ENCODE data around the gene GAR1.
A peak's percentile ranks its signal among the peaks of the same experiment; 100 is the strongest.
"Not testable (repeated sequence)": the region's sequence is repeated elsewhere in the genome, so short reads cannot be mapped to it uniquely, and the experiment has no call there.

Gene GAR1

DNA sequence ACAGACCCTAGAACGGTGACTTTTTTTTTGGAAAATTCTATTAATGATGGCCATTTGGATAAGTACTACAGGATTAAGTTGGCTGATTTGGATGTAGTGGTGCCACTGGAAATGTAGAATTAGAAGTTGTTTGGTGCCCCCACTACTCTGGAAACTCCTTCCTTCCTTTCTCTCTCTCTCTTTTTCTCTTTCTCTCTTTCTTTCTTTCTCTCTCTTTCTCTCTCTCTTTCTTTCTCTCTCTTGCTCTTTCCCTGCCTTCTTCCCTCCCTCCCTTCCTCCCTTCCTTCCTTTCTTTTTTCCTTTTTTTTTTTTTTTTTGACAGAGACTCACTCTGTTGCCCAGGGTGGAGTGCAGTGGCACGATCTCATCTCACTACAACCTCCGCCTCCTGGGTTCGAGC lies 2.7 kb downstream of the GAR1 start:
- H3K27me3 Mint-ChIP-seq (ENCODE audit: low read depth) = no peaks in the 10 kb centered on the region
- H3K36me3 Mint-ChIP-seq (ENCODE audit: low read depth) = peaks cover 47% of the 10 kb centered on the region
- H3K9me3 Mint-ChIP-seq = no peaks in the 10 kb centered on the region
- H3K4me3 Mint-ChIP-seq = no peak overlapping the region
- H3K27ac Mint-ChIP-seq = peak overlapping the region; percentile 9
- peaks cover 40% of the 10 kb centered on the region for H3K4me1 Mint-ChIP-seq (ENCODE audit: low read depth)

- H3K4me1 Mint-ChIP-seq (ENCODE audit: low read depth) = peaks cover 38% of the 10 kb centered on the region
These were observed 5.0 kb downstream of the GAR1 start for GRCh38 chr4:109820563-109820962.

DNA sequence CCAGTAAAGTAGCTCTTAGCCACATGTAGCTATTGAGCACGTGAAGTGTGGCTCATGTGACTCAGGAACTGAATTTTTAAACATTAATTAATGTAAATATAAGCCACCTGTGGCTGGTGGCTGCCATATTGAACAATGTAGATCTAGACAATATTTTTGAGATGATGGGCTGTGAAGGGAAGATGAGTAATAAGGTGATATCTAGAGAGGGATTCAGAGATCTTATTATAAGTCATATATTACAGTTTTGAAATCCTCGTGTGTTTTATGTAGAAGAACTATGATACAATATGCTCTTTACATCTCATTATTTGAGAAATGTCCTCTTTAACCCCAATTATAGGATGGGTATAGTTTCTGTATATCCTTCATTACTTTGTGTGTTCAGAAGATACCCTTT lies 5.6 kb downstream of the GAR1 start:
- H3K36me3 Mint-ChIP-seq (ENCODE audit: low read depth) = peaks cover 48% of the 10 kb centered on the region
- no peaks in the 10 kb centered on the region for H3K27me3 Mint-ChIP-seq (ENCODE audit: low read depth)
- H3K4me3 Mint-ChIP-seq = no peak overlapping the region
- H3K27ac Mint-ChIP-seq = no peak overlapping the region
- H3K4me1 Mint-ChIP-seq (ENCODE audit: low read depth) = peaks cover 32% of the 10 kb centered on the region
- H3K9me3 Mint-ChIP-seq = no peaks in the 10 kb centered on the region

More at GRCh38 chr4:109820563-109820962, 5.0 kb downstream of the GAR1 start:
- H3K9me3 Mint-ChIP-seq = no peaks in the 10 kb centered on the region
- H3K27ac Mint-ChIP-seq = no peak overlapping the region
- H3K27me3 Mint-ChIP-seq (ENCODE audit: low read depth) = no peaks in the 10 kb centered on the region
- peaks cover 53% of the 10 kb centered on the region for H3K36me3 Mint-ChIP-seq (ENCODE audit: low read depth)
- H3K4me3 Mint-ChIP-seq = no peak overlapping the region

GRCh38 chr4:109826719-109827118 lies 11.2 kb downstream of the GAR1 start:
- no peaks in the 10 kb centered on the region for H3K4me1 Mint-ChIP-seq (ENCODE audit: low read depth)
- no peak overlapping the region for H3K27ac Mint-ChIP-seq
- H3K9me3 Mint-ChIP-seq = no peaks in the 10 kb centered on the region

GRCh38 chr4:109827672-109828071 lies 12.1 kb downstream of the GAR1 start, which contains the start of gene RRH:
Gene RRH, plus strand, starts transcription at chr4:109827972. Its CDS starts 56 bp downstream, at chr4:109828028.
- Mint-ChIP-seq H3K9me3 (no peaks in the 10 kb centered on the region), H3K4me3 (no peak within 1 kb of the TSS), H3K27me3 (ENCODE audit: low read depth) (no peaks in the 10 kb centered on the region), H3K36me3 (ENCODE audit: low read depth) (peaks cover 16% of the 10 kb centered on the region), H3K27ac (no peak within 1 kb of the TSS), H3K4me1 (ENCODE audit: low read depth) (no peaks in the 10 kb centered on the region)

More at GRCh38 chr4:109826719-109827118, 11.2 kb downstream of the GAR1 start:
- Mint-ChIP-seq H3K27me3 (ENCODE audit: low read depth) (no peaks in the 10 kb centered on the region), H3K4me3 (no peak overlapping the region), H3K36me3 (ENCODE audit: low read depth) (peaks cover 19% of the 10 kb centered on the region)

DNA sequence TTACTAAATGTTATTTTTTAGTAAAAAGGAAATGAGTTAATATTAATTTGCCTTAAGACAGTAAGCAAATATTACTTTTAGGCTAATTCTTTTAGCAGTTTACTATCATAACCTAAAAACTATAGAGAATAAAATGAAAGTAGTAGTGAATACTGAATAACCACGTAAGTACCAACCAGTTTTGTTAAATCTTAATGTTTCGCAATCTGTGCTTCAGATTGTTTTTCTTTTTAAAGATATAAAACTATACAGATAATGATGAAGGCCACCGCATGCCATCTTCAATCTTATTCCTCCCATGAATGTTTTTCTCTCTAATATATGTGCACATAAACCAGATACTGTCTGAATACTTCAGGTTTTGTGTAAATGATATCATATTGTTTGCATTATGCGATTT lies 18.2 kb downstream of the GAR1 start:
- no peak overlapping the region for H3K4me3 Mint-ChIP-seq
- no peaks in the 10 kb centered on the region for H3K27me3 Mint-ChIP-seq (ENCODE audit: low read depth)
- no peaks in the 10 kb centered on the region for H3K9me3 Mint-ChIP-seq
- H3K36me3 Mint-ChIP-seq (ENCODE audit: low read depth) = no peaks in the 10 kb centered on the region
- no peak overlapping the region for H3K27ac Mint-ChIP-seq
- H3K4me1 Mint-ChIP-seq (ENCODE audit: low read depth) = no peaks in the 10 kb centered on the region

GRCh38 chr4:109836985-109837384 lies 21.4 kb downstream of the GAR1 start:
- Mint-ChIP-seq H3K4me3 (no peak overlapping the region), H3K27ac (no peak overlapping the region)

DNA sequence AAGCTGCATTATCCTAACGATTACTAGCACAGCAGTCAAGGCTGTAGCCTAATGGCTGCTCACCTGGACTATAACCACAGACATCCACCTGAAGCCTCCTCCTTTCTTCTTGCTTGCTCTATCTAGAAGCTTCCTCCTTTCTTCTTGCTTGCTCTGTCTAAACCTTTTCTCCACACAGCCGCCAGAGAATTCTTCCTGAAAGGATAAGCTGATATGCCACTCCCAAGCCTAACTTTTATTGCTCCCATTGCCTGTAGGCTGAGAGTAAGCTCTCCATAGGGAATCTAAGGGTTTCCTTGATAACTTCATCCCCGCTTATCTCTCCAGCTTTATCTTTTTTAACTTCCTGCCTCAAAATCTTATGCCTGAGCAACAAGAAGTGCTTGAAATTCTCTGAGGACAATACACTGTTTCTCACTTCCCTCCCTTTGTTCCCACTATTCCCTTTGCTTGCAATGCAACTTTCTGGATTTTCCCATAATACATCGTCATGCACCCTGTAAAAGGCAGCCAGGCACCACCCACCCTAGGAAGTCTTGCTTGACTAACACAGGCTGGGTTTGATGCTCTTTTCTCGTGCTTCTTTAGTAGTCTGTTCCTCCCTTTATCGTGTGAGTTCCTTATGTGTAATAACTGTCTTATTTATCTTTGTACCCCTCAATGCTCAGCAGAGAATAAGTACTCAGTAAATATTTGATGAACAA lies 31.0 kb downstream of the GAR1 start:
- no peaks in the 10 kb centered on the region for H3K4me1 Mint-ChIP-seq (ENCODE audit: low read depth)
- no peaks in the 10 kb centered on the region for H3K9me3 Mint-ChIP-seq
- H3K36me3 Mint-ChIP-seq (ENCODE audit: low read depth) = no peaks in the 10 kb centered on the region
- no peak overlapping the region for H3K27ac Mint-ChIP-seq
- H3K4me3 Mint-ChIP-seq = no peak overlapping the region
- peaks cover 7% of the 10 kb centered on the region for H3K27me3 Mint-ChIP-seq (ENCODE audit: low read depth)

More at GRCh38 chr4:109836985-109837384, 21.4 kb downstream of the GAR1 start:
- Mint-ChIP-seq H3K27me3 (ENCODE audit: low read depth) (no peaks in the 10 kb centered on the region), H3K4me1 (ENCODE audit: low read depth) (no peaks in the 10 kb centered on the region), H3K36me3 (ENCODE audit: low read depth) (no peaks in the 10 kb centered on the region), H3K9me3 (no peaks in the 10 kb centered on the region)

DNA sequence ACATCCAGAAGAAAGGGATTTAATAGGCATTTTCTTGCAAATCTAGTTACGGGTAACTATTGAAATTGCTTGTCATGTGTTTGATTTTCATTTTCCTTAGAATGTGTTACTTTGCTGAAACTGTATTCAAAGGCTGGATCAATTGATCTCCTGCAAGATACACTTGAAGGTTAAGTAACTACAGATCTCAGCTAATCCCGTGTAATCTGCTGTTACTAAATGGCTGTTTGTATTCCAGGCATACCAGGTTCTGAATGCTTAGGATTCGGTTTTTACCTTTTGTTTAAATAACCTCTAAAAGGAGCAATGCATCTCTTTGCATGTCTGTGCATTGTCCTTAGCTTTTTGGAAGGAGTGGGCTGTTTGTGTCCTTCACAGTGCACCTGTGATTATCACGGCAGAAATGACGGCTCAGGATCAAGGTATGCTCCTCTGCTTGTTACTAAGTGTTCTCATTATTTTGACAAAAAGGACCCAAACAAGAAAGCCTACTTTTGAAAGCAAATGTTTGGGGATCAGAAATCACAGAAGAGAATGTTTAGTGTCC lies 32.4 kb downstream of the GAR1 start, which contains the start of gene LRIT3:
LRIT3 (plus strand) TSS at position 212 of the 547 bp plus-strand sequence; CDS start at position 307, 95 bp downstream.
- Mint-ChIP-seq H3K36me3 (ENCODE audit: low read depth) (no peaks in the 10 kb centered on the region), H3K4me1 (ENCODE audit: low read depth) (no peaks in the 10 kb centered on the region), H3K27ac (no peak within 1 kb of the TSS), H3K27me3 (ENCODE audit: low read depth) (peaks cover 7% of the 10 kb centered on the region), H3K9me3 (no peaks in the 10 kb centered on the region), H3K4me3 (no peak within 1 kb of the TSS)

GRCh38 chr4:109848501-109848900 lies 32.9 kb downstream of the GAR1 start:
- H3K9me3 Mint-ChIP-seq = no peaks in the 10 kb centered on the region
- no peak overlapping the region for H3K27ac Mint-ChIP-seq
- no peaks in the 10 kb centered on the region for H3K4me1 Mint-ChIP-seq (ENCODE audit: low read depth)
- H3K27me3 Mint-ChIP-seq (ENCODE audit: low read depth) = peaks cover 7% of the 10 kb centered on the region
- H3K36me3 Mint-ChIP-seq (ENCODE audit: low read depth) = no peaks in the 10 kb centered on the region
- H3K4me3 Mint-ChIP-seq = no peak overlapping the region

- no peaks in the 10 kb centered on the region for H3K4me1 Mint-ChIP-seq (ENCODE audit: low read depth)
- no peaks in the 10 kb centered on the region for H3K9me3 Mint-ChIP-seq
- no peaks in the 10 kb centered on the region for H3K36me3 Mint-ChIP-seq (ENCODE audit: low read depth)
- no peak overlapping the region for H3K4me3 Mint-ChIP-seq
- H3K27ac Mint-ChIP-seq = no peak overlapping the region
- H3K27me3 Mint-ChIP-seq (ENCODE audit: low read depth) = peaks cover 7% of the 10 kb centered on the region
These were observed 35.0 kb downstream of the GAR1 start for GRCh38 chr4:109850601-109851000.

GRCh38 chr4:109859426-109860300 lies 44.1 kb downstream of the GAR1 start:
- H3K9me3 Mint-ChIP-seq = peaks cover 19% of the 10 kb centered on the region
- H3K27me3 Mint-ChIP-seq (ENCODE audit: low read depth); H3K4me3 Mint-ChIP-seq; H3K4me1 Mint-ChIP-seq (ENCODE audit: low read depth); H3K27ac Mint-ChIP-seq; H3K36me3 Mint-ChIP-seq (ENCODE audit: low read depth): not testable (repeated sequence)

GRCh38 chr4:109861271-109861670 lies 45.7 kb downstream of the GAR1 start:
- Mint-ChIP-seq H3K9me3 (peaks cover 19% of the 10 kb centered on the region), H3K27ac (no peak overlapping the region), H3K27me3 (ENCODE audit: low read depth) (no peaks in the 10 kb centered on the region), H3K4me3 (no peak overlapping the region), H3K36me3 (ENCODE audit: low read depth) (no peaks in the 10 kb centered on the region), H3K4me1 (ENCODE audit: low read depth) (no peaks in the 10 kb centered on the region)

DNA sequence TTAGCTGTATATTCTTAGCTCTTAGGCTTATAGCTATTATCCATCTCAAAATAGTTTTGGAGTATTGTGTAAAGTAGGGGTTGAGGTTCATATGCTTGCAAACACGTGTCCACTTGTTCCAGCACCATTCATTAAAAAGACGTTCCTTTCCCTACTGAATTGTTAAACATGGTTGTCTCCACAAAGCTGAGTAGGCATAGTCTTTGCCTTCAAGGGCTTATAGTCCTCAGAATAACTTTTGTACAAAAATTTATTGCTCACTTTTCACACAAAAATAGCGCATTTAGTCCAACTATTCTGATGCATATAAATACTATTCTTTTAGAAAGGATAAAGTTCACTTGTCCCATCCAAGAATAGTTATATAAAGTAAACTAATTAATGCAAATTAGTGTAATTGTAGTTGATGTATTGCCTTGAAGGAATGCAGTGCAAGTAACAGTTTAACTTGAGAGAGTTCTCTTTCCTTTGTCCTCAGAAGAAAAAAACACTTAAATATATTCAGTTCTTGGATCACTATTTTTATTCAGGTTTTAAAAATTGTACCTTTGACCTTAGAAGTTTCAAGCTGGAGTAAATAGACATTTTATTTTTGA lies 46.5 kb downstream of the GAR1 start:
- no peaks in the 10 kb centered on the region for H3K4me1 Mint-ChIP-seq (ENCODE audit: low read depth)
- H3K36me3 Mint-ChIP-seq (ENCODE audit: low read depth) = no peaks in the 10 kb centered on the region
- no peak overlapping the region for H3K4me3 Mint-ChIP-seq
- H3K27ac Mint-ChIP-seq = no peak overlapping the region
- H3K27me3 Mint-ChIP-seq (ENCODE audit: low read depth) = no peaks in the 10 kb centered on the region
- peaks cover 19% of the 10 kb centered on the region for H3K9me3 Mint-ChIP-seq
